NCI-H1694 treated with DMSO at 0.1 percent for 48 hours (cell line): ENCODE measurements around the gene GLTP.
"Not testable (repeated sequence)": the region's sequence is repeated elsewhere in the genome, so short reads cannot be mapped to it uniquely, and the experiment has no call there.

ENCODE experiments used
- DNase-seq: peaks from one replicate; lab custom pipeline; 2025; lab: John Stamatoyannopoulos, UW

The GLTP gene

DNA sequence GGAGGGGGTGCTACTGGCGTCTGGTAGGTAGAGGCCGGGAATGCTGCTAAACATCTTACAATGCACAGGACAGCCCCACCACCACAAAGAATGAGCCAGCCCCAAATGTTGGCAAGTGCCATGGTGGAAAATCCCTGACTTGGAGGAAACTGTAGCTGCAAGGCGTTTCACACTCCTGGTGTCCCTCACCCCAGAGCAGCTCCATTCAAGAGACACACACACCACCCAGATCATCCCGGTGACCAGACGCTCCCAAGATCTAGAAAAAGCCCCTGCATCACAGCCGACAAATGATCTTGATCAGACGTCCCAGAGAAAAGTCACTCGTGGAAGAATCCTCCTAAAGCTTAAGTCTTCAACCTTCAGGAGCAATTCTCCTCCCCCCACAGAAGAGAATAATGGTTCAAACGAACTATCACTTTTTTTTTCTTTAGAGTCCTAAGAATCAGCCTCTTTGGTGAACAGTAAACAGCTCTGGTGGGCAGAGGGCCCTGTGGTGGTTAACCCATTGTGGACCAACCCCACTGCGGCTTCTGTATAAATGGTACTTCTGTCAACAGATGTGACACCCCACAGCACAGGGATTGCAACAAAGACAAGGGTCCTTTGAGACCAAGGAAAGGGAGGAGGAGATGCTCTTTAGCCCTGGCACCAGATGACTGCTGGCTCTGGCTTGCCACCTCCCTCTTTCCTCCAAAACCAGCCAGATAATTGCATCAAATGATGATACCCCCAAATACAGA lies 2.7 kb downstream of the GLTP start:
- no peak for DNase-seq

GRCh38 chr12:109876406-109876805 lies 3.9 kb downstream of the GLTP start:
- no peak for DNase-seq

DNA sequence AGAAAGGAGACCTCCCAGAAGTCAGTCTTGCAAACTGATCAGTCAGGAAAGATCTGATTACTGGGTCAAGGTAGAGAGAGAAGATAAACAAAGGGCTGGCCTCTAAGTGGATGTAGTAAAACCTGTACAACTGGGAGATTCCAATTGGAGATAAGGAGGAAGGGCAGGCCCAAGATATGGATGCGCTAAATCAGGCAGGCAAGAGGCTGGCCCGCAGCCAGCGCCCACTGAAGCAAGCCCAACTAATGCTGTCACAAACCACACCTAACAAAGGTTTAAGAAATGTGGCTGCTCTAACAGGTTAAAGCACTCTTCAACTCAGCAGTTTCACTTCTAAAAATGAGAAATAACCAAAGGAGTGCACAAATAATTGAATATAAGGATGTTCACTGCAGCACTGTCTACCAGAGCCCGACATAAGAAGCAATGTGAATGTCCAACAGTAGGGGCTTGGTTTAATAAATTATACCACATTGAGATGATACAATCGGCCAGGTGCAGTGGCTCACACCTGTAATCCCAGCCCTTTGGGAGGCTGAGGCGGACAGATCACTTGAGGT lies 4.7 kb downstream of the GLTP start:
- DNase-seq, result no peak

DNA sequence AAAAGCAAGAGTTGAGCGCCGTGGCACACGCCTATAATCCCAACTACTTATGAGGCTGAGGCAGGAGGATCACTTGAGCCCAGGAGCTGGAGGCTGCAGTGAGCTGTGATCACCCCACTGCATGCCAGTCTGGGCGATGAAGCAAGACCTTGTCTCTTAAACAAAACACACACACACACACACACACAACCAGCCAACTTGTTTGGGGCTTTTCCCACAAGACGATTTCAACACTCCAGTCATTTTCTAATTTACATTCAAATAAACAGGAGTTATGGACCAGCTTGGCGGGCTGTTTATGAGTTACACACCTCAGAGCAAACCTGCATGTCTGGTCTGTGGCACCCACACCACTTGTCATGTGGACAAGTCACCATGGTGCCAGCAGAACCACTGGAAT lies 6.7 kb downstream of the GLTP start:
- DNase-seq, result no peak

DNA sequence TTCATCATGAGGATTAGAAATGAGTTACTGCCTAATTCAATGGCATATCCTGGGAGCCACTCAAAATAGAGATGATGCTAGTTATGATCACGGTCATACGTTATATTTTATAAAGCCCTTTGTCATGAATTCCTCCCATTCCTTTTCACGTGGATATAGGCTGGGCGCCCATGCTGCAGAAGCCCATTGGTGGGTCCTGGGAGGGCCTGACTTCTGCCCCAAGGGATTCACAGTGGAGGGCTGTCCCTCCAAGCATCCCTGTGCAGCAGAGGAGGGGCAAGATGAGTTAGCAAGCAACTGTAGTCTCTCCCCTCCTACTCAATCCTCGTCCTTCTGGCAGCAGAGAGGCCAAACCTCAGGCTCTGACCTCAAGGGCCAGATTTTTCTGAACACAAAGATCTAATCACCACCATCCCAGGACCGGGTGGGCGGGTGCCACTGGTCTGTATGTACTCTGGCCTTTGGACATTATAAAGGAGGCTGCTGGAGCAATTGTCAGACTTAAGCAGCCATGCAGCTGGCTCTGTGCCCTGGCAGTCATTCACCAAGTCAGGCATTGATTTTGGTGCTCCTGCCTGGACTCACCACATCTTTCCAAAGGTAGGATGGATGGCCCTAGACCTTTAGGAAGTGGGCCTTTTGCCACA lies 8.6 kb downstream of the GLTP start:
- DNase-seq, result no peak

DNA sequence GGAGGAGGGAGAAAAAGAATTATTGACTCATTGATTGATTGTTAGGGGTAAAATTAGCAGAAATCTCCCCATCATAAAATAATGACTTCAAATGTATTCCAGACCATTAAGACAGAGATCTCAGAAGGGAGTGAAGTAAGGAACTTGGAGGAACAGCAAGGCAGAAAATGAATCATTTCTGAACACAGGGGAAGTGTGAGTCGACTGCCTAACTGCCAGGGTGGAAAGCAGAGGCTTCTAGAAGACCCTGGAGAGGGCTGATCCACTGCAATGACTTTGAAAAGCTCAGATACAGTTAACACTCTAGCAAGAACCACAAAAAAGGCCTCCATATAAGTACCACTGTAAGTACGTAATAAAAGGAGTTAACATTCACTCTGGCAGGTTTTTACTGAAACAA lies 9.7 kb downstream of the GLTP start:
- DNase-seq, result no peak

DNA sequence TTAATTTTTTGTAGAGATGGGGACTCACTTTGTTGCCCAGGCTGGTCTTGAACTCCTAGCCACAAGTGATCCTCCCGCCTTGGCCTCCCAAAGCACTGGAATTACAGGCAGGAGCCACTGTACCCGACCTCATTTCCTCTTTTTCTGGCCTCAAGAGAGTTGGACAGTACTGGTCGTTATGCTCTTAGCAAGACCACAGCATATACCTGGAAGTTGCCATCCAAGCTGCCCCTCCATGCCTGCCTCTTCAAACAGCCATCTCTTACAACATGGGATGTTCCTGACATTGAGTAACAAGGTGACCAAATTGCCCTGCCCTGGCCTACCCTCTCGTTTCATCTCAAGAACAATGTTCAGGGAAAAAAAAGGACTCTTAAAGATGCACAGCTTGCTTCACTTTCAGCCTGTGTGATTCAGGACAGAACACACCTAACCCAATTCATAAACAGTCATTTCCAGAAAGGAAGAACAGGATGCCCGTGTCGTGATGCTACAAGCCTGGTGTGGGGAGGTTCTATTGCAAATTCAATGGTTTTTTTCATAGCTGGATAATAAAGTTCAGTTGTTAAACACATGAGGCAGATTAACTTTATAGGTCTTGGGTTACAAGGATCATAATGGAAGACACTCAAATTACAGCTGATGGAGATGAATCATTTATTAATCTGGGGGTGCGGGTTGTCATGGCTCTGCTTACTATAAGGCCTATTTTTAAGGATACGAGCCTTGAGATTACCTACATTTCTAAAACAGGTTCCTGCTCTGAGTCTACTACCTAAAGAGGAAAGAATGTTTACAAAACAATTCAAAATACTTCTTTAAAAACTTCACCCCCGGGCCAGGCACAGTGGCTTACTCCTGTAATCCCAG lies 11.9 kb downstream of the GLTP start:
- DNase-seq, result no peak

- DNase-seq, result no peak
These were observed 15.4 kb downstream of the GLTP start for GRCh38 chr12:109864916-109865315.

GRCh38 chr12:109863847-109864712 lies 16.3 kb downstream of the GLTP start:
- no peak for DNase-seq

DNA sequence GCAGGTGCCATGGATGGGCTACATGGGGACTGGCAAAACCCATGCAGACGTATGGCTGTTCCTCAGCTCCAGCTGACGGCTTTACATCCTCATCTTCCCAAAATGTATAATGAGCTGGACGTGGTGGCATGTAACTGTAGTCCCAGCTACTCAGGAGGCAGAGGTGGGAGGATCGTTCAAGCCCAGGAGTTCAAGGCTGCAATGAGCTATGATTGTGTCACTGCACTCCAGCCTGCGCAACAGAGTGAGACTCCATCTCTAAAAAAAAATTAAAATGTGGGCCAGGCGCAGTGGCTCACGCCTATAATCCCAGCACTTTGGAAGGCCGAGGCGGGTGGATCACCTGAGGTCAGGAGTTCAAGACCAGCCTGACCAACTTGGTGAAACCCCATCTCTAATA lies 17.9 kb downstream of the GLTP start:
- not testable (repeated sequence) for DNase-seq

DNA sequence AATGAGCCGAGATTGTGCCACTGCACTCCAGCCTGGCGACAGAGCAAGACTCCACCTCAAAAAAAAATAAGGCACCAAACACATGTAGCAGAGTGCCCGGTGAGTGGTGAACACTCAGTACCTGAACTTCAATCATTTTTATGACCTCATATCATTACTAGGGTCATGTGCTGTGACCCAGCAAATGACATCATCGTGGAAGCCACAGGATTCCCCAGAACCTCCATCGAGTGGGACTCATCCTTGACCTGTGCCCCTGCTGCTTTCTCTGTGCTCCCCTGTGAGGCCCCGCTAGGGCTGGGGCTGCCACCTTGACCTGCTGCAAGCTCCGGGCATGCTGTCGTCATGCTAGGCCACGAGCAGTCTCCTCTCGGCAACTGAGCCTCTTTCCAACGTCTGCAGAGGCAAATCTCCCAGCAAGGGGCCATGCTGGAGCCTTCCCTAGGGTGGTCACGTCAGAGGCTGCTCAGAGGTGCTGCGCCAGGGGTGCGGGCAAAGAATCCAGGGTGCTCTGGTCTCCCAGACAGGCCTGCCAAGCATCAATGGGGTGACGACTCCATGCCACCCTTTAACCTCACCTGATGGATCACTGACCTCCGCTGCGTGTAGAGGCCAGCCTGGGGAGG lies 18.5 kb downstream of the GLTP start:
- no peak for DNase-seq

GRCh38 chr12:109860977-109861376 lies 19.4 kb downstream of the GLTP start:
- no peak for DNase-seq

DNA sequence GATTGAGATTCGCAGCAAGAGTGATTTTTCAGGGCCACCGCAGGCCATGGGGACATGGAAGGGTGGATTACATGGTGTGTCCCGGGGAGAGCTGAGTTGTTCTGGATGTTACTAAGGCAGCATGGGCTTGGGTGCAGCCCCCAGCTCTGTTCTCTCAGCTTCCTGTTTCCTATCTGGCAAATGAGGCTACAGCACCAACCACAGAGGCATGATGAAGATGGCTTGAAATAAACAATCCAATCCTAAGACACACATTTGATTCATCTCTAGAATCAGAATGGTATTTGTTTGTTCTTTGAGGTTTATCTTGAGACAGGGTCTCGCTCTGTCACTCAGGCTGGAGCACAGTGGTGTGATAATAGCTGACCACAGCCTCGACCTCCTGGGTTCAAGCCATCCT lies 21.6 kb downstream of the GLTP start:
- no peak for DNase-seq

DNA sequence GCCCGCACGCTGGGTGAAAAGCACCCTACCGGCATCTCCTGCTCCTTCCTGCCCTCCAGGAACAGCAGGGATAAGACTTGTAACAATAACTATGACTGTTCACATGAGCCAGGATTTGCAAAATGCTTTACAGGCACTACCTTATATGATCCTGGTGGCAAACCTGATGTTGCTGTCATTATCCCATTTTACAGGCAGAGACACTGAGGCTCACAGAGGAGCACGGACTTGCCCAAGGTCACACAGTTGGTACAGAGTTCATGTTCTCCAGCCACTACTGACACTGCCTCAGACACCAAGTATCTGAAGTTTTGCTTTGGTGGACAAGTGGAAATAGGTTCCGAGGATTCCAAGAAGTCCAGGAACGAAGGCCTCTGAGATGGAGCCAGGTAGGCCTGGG lies 22.6 kb downstream of the GLTP start:
- DNase-seq, result no peak

GRCh38 chr12:109855377-109855776 lies 25.0 kb downstream of the GLTP start:
- DNase-seq, result no peak

DNA sequence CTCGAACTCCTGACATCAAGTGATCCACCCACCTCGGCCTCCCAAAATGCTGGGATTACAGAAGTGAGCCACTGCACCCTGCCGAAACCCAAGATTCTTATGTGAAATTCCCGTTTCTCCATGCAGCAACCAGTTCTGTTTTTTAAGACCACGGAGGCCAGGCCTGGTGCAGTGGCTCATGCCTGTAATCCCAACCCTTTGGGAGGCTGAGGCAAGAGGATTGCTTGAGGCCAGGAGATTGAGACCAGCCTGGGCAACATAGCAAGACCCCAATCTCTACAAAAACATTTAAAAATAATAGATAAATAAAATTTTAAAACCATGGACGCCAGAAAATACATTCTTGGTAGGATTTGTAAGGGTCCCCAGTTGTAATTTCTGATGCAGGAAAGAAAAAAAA lies 29.8 kb downstream of the GLTP start:
- not testable (repeated sequence) for DNase-seq

GRCh38 chr12:109847142-109847735 lies 33.1 kb downstream of the GLTP start:
- DNase-seq, result no peak

- DNase-seq, result no peak
These were observed 34.5 kb downstream of the GLTP start for GRCh38 chr12:109845824-109846205.

GRCh38 chr12:109844983-109845823 lies 35.1 kb downstream of the GLTP start:
- DNase-seq, result peak; percentile 42

DNA sequence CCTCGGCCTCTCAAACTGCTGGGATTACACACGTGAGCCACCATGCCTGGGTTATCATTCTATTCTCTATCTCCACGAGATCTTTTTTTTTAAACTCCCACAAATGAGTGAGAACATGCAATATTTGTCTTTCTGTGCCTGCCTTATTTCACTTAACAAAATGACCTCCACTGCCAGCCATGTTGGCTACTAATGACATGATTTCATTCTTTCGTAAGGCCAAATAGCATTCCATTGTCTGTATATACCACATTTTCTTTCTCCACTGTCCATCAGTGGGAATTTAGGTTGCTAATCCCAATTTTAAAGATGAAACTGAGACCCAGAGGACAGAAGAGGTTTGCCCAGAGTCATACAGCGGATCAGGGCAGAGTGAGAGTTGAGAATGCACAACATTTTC lies 36.2 kb downstream of the GLTP start:
- DNase-seq, result no peak
